Lower lobe of right lung (tissue), 2 donors: Measurements from ENCODE around the gene PPP1R9A. TPM values are rescaled to one million over a fixed set of nuclear protein-coding genes. Genes with fewer than 3 reads are reported as not detected.

ENCODE experiments used
- ATAC-seq, 2 donors: fragments of 200-7000 bp; cut with Tn5 transposase; one replicate each; pipeline ENCODE4 v1.9.1; 2020 to 2022; ENCODE audit warnings: mild to moderate bottlenecking in 2 of 2, moderate library complexity in 2 of 2
- DNase-seq: peaks from one replicate; pipeline ENCODE4 v3.0.0-alpha.2; 2020
- H3K27ac ChIP-seq: fragments of 200-600 bp; one replicate; pipeline ENCODE4 v1.8.0; 2022
- H3K27me3 ChIP-seq: fragments of 200-600 bp; one replicate; pipeline ENCODE4 v1.8.0; 2022; ENCODE audit warnings: low read depth
- H3K36me3 ChIP-seq: fragments of 200-600 bp; one replicate; pipeline ENCODE4 v1.8.0; 2022; ENCODE audit warnings: mild to moderate bottlenecking
- H3K4me1 ChIP-seq: fragments of 200-600 bp; one replicate; pipeline ENCODE4 v1.8.0; 2022
- H3K4me3 ChIP-seq: fragments of 200-600 bp; one replicate; pipeline ENCODE4 v1.8.0; 2022; ENCODE audit warnings: mild to moderate bottlenecking
- H3K9me3 ChIP-seq: fragments of 200-600 bp; one replicate; pipeline ENCODE4 v1.8.0; 2022
- CTCF ChIP-seq: fragments of 200-600 bp; IDR thresholded peaks from one replicate; pipeline ENCODE4 v1.8.0; 2022; ENCODE audit warnings: antibody characterized with exemption, mild to moderate bottlenecking
- intact Hi-C: fragments of 100-400 bp; cut with DNase I; formaldehyde crosslinking; loops from one replicate; pipeline ENCODE4 v1.11.0; 2022
- total RNA-seq: library from RNA; stranded (reverse); fragmentation: NEBNext Ultra II Directional; extraction: Animal tissue kit (Norgen Biotek cat#: 25700); gene quantifications from one replicate; pipeline ENCODE4 v1.2.1, GENCODE V29; 2021
- donor health status: DM: no; HTN: yes; CAD: no; lungs with severe emphysema.

PPP1R9A gene
- total RNA-seq, 1 donor from 2014 or later = 28.9 TPM

GRCh38 chr7:94949532-94949931 is 42.1 kb downstream of the PPP1R9A start:
- ATAC-seq = no peak
- H3K27ac ChIP-seq = no peak overlapping the region
- no peaks in the 10 kb centered on the region for H3K27me3 ChIP-seq
- no peak for TF ChIP-seq CTCF
- no peak for DNase-seq
- no peaks in the 10 kb centered on the region for H3K4me1 ChIP-seq
- intact Hi-C loops = no loop called here
- no peaks in the 10 kb centered on the region for H3K9me3 ChIP-seq
- no peak overlapping the region for H3K4me3 ChIP-seq
- no peaks in the 10 kb centered on the region for H3K36me3 ChIP-seq

GRCh38 chr7:94955807-94956206 is 48.4 kb downstream of the PPP1R9A start:
- no peaks in the 10 kb centered on the region for H3K4me1 ChIP-seq
- intact Hi-C loops = no loop called here
- no peaks in the 10 kb centered on the region for H3K36me3 ChIP-seq
- ATAC-seq (no peak), DNase-seq (no peak)
- no peak overlapping the region for H3K4me3 ChIP-seq
- no peaks in the 10 kb centered on the region for H3K9me3 ChIP-seq
- H3K27ac ChIP-seq = no peak overlapping the region
- TF ChIP-seq CTCF = no peak
- H3K27me3 ChIP-seq = no peaks in the 10 kb centered on the region

GRCh38 chr7:94957061-94957460 is 49.7 kb downstream of the PPP1R9A start:
- no peaks in the 10 kb centered on the region for H3K36me3 ChIP-seq
- no peaks in the 10 kb centered on the region for H3K27me3 ChIP-seq
- H3K9me3 ChIP-seq = no peaks in the 10 kb centered on the region
- no peaks in the 10 kb centered on the region for H3K4me1 ChIP-seq
- ATAC-seq (no peak), DNase-seq (no peak)
- no peak overlapping the region for H3K27ac ChIP-seq
- no peak for TF ChIP-seq CTCF
- no peak overlapping the region for H3K4me3 ChIP-seq
- intact Hi-C loops = no loop called here

GRCh38 chr7:94962661-94963060 is 55.3 kb downstream of the PPP1R9A start:
- H3K27me3 ChIP-seq = no peaks in the 10 kb centered on the region
- no peak for ATAC-seq
- no peaks in the 10 kb centered on the region for H3K9me3 ChIP-seq
- no peak overlapping the region for H3K27ac ChIP-seq
- intact Hi-C loops = no loop called here
- H3K4me3 ChIP-seq = no peak overlapping the region
- H3K36me3 ChIP-seq = no peaks in the 10 kb centered on the region
- H3K4me1 ChIP-seq = no peaks in the 10 kb centered on the region
- DNase-seq = no peak
- no peak for TF ChIP-seq CTCF

GRCh38 chr7:94969434-94970084 is 62.2 kb downstream of the PPP1R9A start:
- intact Hi-C loops = no loop called here
- no peak overlapping the region for H3K27ac ChIP-seq
- TF ChIP-seq CTCF = no peak
- no peaks in the 10 kb centered on the region for H3K27me3 ChIP-seq
- no peak overlapping the region for H3K4me3 ChIP-seq
- no peak for ATAC-seq
- peaks cover 28% of the 10 kb centered on the region for H3K4me1 ChIP-seq
- H3K36me3 ChIP-seq = no peaks in the 10 kb centered on the region
- no peaks in the 10 kb centered on the region for H3K9me3 ChIP-seq
- DNase-seq = no peak
